GM23338 (cell line): ENCODE data around the gene PSMG4. TPM values are rescaled to one million over a fixed set of nuclear protein-coding genes. Genes with fewer than 3 reads are reported as not detected.
A peak's percentile ranks its signal among the peaks of the same experiment; 100 is the strongest.

Experiments used
- ATAC-seq: fragments of 200-7000 bp; cut with Tn5 transposase; 3 replicates; pipeline ENCODE4 v1.9.1; 2020
- DNase-seq: peaks from one replicate; pipeline ENCODE4 v3.0.0-alpha.2; 2015; ENCODE audit warnings: low spot score
- H2AFZ ChIP-seq: fragments of 200-600 bp; sonication (generic); 2 replicates; pipeline ENCODE4 v1.8.0; 2016; ENCODE audit warnings: antibody characterized with exemption, mild to moderate bottlenecking, moderate library complexity
- H3F3A ChIP-seq: fragments of 200-600 bp; sonication (generic); replicated peaks from 2 replicates; pipeline ENCODE4 v1.8.0; 2017; ENCODE audit warnings: antibody characterized with exemption, mixed run types, low read depth
- H3K27ac ChIP-seq: fragments of 200-600 bp; sonication (generic); 2 replicates; pipeline ENCODE4 v1.6.1; 2016; ENCODE audit warnings: low read depth
- H3K27me3 ChIP-seq: fragments of 200-600 bp; sonication (generic); 2 replicates; pipeline ENCODE4 v1.8.0; 2016; ENCODE audit warnings: mild to moderate bottlenecking, mixed run types, moderate library complexity; ENCODE audit not compliant: insufficient read depth
- H3K36me3 ChIP-seq: fragments of 200-600 bp; sonication (generic); 2 replicates; pipeline ENCODE4 v1.8.0; 2016; ENCODE audit warnings: mild to moderate bottlenecking; ENCODE audit not compliant: insufficient read depth
- H3K4me1 ChIP-seq: fragments of 200-600 bp; sonication (generic); 2 replicates; pipeline ENCODE4 v1.8.0; 2016; ENCODE audit warnings: mild to moderate bottlenecking, moderate library complexity; ENCODE audit not compliant: insufficient read depth
- H3K4me2 ChIP-seq: fragments of 200-600 bp; sonication (generic); 2 replicates; pipeline ENCODE4 v1.7.1; 2017; ENCODE audit warnings: mixed run types
- H3K4me3 ChIP-seq: fragments of 200-600 bp; sonication (generic); 2 replicates; pipeline ENCODE4 v1.6.1; 2016; ENCODE audit warnings: mixed run types
- H3K79me2 ChIP-seq: fragments of 200-600 bp; sonication (generic); replicated peaks from 2 replicates; pipeline ENCODE4 v1.8.0; 2017; ENCODE audit warnings: mild to moderate bottlenecking; ENCODE audit not compliant: insufficient read depth
- H3K9me2 ChIP-seq: fragments of 200-600 bp; sonication (generic); 2 replicates; pipeline ENCODE4 v1.8.0; 2017; ENCODE audit not compliant: insufficient read depth
- H4K20me1 ChIP-seq: fragments of 200-600 bp; sonication (generic); replicated peaks from 2 replicates; pipeline ENCODE4 v1.8.0; 2017; ENCODE audit warnings: mild to moderate bottlenecking; ENCODE audit not compliant: insufficient read depth
- H3K27ac Mint-ChIP-seq: 2 replicates; pipeline ENCODE4 v1.8.0; 2020; ENCODE audit warnings: inconsistent platforms, mild to moderate bottlenecking, moderate library complexity, mixed read lengths
- H3K27me3 Mint-ChIP-seq: 3 replicates; pipeline ENCODE4 v1.8.0; 2022; ENCODE audit warnings: low read depth, mild to moderate bottlenecking, moderate library complexity, mixed read lengths, inconsistent platforms; ENCODE audit not compliant: insufficient read depth, poor library complexity
- H3K36me3 Mint-ChIP-seq: 3 replicates; pipeline ENCODE4 v1.8.0; 2021; ENCODE audit warnings: low read depth, mild to moderate bottlenecking, inconsistent platforms, moderate library complexity, mixed read lengths
- H3K4me1 Mint-ChIP-seq: 3 replicates; pipeline ENCODE4 v1.8.0; 2020; ENCODE audit warnings: mild to moderate bottlenecking, inconsistent platforms, mixed read lengths
- H3K4me3 Mint-ChIP-seq: 3 replicates; pipeline ENCODE4 v1.8.0; 2021; ENCODE audit warnings: moderate library complexity, mild to moderate bottlenecking, inconsistent platforms, mixed read lengths
- H3K9me3 Mint-ChIP-seq: 3 replicates; pipeline ENCODE4 v1.8.0; 2020; ENCODE audit warnings: moderate library complexity, mild to moderate bottlenecking, inconsistent platforms, mixed read lengths
- CREB1 ChIP-seq: fragments of 250-450 bp; sonication (Bioruptor Pico); IDR thresholded peaks from 2 replicates; pipeline ENCODE4 v1.5.0; 2020; ENCODE audit warnings: low read depth, mild to moderate bottlenecking, moderate library complexity
- EZH2 ChIP-seq: fragments of 200-600 bp; sonication (generic); IDR thresholded peaks from one replicate; pipeline ENCODE4 v1.8.0; 2017; ENCODE audit warnings: antibody characterized with exemption, mild to moderate bottlenecking, low read depth; ENCODE audit not compliant: unreplicated experiment
- POLR2AphosphoS5 ChIP-seq: IDR thresholded peaks from 2 replicates; pipeline ENCODE4 v1.6.1; 2016; ENCODE audit warnings: antibody characterized with exemption, low read depth
- ZNF114 ChIP-seq: fragments of 250-450 bp; sonication (Bioruptor Pico); IDR thresholded peaks from 2 replicates; pipeline ENCODE4 v1.5.0; 2020; ENCODE audit warnings: mild to moderate bottlenecking, moderate library complexity
- polyA plus RNA-seq: library from polyadenylated mRNA; unstranded; fragments of >200 nt; fragmentation: Nextera tagmentation; extraction: Ambion mirVana; gene quantifications from 2 replicates; pipeline ENCODE4 v1.2.1, GENCODE V29; 2016
- total RNA-seq: library from RNA; depleted of rRNA; stranded (reverse); fragments of >200 nt; shearing (Covaris generic); gene quantifications from 2 replicates; pipeline ENCODE4 v1.2.3, GENCODE V29; 2014
- TF ChIP-seq, protein P1 (sequence below): IDR thresholded peaks from one replicate; pipeline ENCODE4 v1.6.1; 2018; ENCODE audit warnings: antibody characterized with exemption; ENCODE audit not compliant: unreplicated experiment
- TF ChIP-seq, protein P2 (sequence below), 2 experiments: fragments of 200-600 bp in 1 of 2; sonication (generic) in 1 of 2; conservative IDR thresholded peaks; 2 replicates each; pipeline versions ENCODE4 v1.5.1 to v1.6.1; 2016 to 2017; ENCODE audit warnings: antibody characterized with exemption in 2 of 2, low read depth in 2 of 2, mild to moderate bottlenecking in 2 of 2, moderate library complexity in 1 of 2
- TF ChIP-seq, protein P3 (sequence below): IDR thresholded peaks from 2 replicates; pipeline ENCODE4 v1.6.1; 2016; ENCODE audit warnings: antibody characterized with exemption
- TF ChIP-seq, protein P4 (sequence below): fragments of 250-450 bp; sonication (Bioruptor Pico); IDR thresholded peaks from 2 replicates; pipeline ENCODE4 v1.5.0; 2020; ENCODE audit warnings: mild to moderate bottlenecking, moderate library complexity

The PSMG4 gene
- total and polyA plus RNA-seq, 2 experiments from 2014 or later, result 37.2 to 168 TPM

DNA sequence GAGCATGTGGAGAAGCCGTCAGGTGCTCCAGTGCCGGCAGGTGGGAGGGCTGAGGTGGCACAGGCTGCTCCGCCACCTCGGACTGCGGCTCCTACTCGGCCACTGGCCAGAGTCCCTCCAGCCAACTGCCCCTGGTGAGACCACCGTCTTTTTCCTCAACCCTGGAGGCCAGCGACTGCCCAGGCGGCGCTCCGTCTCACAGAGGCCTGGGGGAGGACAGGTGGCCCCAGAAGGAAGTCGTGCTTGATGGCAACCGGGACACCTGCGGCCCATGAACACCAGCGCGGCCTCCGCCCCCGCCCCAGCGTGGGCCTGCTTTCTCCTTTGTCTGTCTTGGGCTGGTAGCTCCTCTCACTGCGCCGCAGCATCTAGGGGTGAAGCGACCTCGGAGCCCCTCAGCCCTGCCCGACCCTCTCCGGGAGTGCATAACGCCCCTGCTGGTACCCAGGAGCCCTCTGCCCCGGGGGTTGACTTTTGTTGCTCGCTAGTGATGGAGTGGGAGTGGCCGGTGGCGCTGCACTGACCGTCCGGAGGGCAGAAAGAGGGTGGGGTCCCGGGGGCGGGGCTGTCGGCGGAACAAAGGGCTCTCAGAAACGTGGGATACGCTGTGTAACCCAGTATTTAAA is 30.6 kb upstream of the PSMG4 start:
- Mint-ChIP-seq H3K27me3 (peaks cover 46% of the 10 kb centered on the region), H3K4me3 (peak overlapping the region; percentile 91), H3K36me3 (peaks cover 30% of the 10 kb centered on the region), H3K9me3 (no peaks in the 10 kb centered on the region; the same call in 2 of the 3 replicates), H3K4me1 (peaks cover 47% of the 10 kb centered on the region), H3K27ac (peak overlapping the region; percentile 94)
- Histone ChIP-seq H3K27ac (peak overlapping the region; percentile 79; the same call in 1 of the 2 replicates), H4K20me1 (peaks cover 26% of the 10 kb centered on the region), H3F3A (peaks cover 34% of the 10 kb centered on the region), H2AFZ (peak overlapping the region; percentile 72), H3K4me2 (peak overlapping the region; percentile 96), H3K4me1 (peaks cover 36% of the 10 kb centered on the region), H3K9me2 (no peaks in the 10 kb centered on the region), H3K79me2 (peaks cover 21% of the 10 kb centered on the region), H3K4me3 (peak overlapping the region; percentile 93), H3K27me3 (peaks cover 33% of the 10 kb centered on the region), H3K36me3 (peaks cover 6% of the 10 kb centered on the region)
- TF ChIP-seq, protein P1, sequence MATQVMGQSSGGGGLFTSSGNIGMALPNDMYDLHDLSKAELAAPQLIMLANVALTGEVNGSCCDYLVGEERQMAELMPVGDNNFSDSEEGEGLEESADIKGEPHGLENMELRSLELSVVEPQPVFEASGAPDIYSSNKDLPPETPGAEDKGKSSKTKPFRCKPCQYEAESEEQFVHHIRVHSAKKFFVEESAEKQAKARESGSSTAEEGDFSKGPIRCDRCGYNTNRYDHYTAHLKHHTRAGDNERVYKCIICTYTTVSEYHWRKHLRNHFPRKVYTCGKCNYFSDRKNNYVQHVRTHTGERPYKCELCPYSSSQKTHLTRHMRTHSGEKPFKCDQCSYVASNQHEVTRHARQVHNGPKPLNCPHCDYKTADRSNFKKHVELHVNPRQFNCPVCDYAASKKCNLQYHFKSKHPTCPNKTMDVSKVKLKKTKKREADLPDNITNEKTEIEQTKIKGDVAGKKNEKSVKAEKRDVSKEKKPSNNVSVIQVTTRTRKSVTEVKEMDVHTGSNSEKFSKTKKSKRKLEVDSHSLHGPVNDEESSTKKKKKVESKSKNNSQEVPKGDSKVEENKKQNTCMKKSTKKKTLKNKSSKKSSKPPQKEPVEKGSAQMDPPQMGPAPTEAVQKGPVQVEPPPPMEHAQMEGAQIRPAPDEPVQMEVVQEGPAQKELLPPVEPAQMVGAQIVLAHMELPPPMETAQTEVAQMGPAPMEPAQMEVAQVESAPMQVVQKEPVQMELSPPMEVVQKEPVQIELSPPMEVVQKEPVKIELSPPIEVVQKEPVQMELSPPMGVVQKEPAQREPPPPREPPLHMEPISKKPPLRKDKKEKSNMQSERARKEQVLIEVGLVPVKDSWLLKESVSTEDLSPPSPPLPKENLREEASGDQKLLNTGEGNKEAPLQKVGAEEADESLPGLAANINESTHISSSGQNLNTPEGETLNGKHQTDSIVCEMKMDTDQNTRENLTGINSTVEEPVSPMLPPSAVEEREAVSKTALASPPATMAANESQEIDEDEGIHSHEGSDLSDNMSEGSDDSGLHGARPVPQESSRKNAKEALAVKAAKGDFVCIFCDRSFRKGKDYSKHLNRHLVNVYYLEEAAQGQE, result peak; percentile 19
- TF ChIP-seq POLR2AphosphoS5 (peak; percentile 74), ZNF114 (no peak), EZH2 (no peak), CREB1 (no peak)
- TF ChIP-seq, protein P2, sequence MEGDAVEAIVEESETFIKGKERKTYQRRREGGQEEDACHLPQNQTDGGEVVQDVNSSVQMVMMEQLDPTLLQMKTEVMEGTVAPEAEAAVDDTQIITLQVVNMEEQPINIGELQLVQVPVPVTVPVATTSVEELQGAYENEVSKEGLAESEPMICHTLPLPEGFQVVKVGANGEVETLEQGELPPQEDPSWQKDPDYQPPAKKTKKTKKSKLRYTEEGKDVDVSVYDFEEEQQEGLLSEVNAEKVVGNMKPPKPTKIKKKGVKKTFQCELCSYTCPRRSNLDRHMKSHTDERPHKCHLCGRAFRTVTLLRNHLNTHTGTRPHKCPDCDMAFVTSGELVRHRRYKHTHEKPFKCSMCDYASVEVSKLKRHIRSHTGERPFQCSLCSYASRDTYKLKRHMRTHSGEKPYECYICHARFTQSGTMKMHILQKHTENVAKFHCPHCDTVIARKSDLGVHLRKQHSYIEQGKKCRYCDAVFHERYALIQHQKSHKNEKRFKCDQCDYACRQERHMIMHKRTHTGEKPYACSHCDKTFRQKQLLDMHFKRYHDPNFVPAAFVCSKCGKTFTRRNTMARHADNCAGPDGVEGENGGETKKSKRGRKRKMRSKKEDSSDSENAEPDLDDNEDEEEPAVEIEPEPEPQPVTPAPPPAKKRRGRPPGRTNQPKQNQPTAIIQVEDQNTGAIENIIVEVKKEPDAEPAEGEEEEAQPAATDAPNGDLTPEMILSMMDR (conservative IDR thresholded peaks at IDR 0.05; ENCODE audit: low read depth in 2 of 2), result 0 out of 4 replicates have a peak, but pooled peaks have one; percentile 4 to 11
- TF ChIP-seq, protein P3, sequence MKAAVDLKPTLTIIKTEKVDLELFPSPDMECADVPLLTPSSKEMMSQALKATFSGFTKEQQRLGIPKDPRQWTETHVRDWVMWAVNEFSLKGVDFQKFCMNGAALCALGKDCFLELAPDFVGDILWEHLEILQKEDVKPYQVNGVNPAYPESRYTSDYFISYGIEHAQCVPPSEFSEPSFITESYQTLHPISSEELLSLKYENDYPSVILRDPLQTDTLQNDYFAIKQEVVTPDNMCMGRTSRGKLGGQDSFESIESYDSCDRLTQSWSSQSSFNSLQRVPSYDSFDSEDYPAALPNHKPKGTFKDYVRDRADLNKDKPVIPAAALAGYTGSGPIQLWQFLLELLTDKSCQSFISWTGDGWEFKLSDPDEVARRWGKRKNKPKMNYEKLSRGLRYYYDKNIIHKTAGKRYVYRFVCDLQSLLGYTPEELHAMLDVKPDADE, result 0 out of 2 replicates have a peak, but pooled peaks have one; percentile 36
- TF ChIP-seq, protein P4, sequence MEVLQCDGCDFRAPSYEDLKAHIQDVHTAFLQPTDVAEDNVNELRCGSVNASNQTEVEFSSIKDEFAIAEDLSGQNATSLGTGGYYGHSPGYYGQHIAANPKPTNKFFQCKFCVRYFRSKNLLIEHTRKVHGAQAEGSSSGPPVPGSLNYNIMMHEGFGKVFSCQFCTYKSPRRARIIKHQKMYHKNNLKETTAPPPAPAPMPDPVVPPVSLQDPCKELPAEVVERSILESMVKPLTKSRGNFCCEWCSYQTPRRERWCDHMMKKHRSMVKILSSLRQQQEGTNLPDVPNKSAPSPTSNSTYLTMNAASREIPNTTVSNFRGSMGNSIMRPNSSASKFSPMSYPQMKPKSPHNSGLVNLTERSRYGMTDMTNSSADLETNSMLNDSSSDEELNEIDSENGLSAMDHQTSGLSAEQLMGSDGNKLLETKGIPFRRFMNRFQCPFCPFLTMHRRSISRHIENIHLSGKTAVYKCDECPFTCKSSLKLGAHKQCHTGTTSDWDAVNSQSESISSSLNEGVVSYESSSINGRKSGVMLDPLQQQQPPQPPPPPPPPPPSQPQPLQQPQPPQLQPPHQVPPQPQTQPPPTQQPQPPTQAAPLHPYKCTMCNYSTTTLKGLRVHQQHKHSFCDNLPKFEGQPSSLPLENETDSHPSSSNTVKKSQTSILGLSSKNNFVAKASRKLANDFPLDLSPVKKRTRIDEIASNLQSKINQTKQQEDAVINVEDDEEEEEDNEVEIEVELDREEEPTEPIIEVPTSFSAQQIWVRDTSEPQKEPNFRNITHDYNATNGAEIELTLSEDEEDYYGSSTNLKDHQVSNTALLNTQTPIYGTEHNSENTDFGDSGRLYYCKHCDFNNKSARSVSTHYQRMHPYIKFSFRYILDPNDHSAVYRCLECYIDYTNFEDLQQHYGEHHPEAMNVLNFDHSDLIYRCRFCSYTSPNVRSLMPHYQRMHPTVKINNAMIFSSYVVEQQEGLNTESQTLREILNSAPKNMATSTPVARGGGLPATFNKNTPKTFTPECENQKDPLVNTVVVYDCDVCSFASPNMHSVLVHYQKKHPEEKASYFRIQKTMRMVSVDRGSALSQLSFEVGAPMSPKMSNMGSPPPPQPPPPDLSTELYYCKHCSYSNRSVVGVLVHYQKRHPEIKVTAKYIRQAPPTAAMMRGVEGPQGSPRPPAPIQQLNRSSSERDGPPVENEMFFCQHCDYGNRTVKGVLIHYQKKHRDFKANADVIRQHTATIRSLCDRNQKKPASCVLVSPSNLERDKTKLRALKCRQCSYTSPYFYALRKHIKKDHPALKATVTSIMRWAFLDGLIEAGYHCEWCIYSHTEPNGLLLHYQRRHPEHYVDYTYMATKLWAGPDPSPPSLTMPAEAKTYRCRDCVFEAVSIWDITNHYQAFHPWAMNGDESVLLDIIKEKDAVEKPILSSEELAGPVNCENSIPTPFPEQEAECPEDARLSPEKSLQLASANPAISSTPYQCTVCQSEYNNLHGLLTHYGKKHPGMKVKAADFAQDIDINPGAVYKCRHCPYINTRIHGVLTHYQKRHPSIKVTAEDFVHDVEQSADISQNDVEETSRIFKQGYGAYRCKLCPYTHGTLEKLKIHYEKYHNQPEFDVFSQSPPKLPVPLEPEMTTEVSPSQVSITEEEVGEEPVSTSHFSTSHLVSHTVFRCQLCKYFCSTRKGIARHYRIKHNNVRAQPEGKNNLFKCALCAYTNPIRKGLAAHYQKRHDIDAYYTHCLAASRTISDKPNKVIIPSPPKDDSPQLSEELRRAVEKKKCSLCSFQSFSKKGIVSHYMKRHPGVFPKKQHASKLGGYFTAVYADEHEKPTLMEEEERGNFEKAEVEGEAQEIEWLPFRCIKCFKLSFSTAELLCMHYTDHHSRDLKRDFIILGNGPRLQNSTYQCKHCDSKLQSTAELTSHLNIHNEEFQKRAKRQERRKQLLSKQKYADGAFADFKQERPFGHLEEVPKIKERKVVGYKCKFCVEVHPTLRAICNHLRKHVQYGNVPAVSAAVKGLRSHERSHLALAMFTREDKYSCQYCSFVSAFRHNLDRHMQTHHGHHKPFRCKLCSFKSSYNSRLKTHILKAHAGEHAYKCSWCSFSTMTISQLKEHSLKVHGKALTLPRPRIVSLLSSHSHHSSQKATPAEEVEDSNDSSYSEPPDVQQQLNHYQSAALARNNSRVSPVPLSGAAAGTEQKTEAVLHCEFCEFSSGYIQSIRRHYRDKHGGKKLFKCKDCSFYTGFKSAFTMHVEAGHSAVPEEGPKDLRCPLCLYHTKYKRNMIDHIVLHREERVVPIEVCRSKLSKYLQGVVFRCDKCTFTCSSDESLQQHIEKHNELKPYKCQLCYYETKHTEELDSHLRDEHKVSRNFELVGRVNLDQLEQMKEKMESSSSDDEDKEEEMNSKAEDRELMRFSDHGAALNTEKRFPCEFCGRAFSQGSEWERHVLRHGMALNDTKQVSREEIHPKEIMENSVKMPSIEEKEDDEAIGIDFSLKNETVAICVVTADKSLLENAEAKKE (CRISPR knock-in tag), result no peak
- ATAC-seq, result peak; percentile 29
- DNase-seq, result peak; percentile 88
